ENCODE measurements around the gene PGA3.
"Not testable (repeated sequence)": the region's sequence is repeated elsewhere in the genome, so short reads cannot be mapped to it uniquely, and the experiment has no call there.

Gene PGA3

DNA sequence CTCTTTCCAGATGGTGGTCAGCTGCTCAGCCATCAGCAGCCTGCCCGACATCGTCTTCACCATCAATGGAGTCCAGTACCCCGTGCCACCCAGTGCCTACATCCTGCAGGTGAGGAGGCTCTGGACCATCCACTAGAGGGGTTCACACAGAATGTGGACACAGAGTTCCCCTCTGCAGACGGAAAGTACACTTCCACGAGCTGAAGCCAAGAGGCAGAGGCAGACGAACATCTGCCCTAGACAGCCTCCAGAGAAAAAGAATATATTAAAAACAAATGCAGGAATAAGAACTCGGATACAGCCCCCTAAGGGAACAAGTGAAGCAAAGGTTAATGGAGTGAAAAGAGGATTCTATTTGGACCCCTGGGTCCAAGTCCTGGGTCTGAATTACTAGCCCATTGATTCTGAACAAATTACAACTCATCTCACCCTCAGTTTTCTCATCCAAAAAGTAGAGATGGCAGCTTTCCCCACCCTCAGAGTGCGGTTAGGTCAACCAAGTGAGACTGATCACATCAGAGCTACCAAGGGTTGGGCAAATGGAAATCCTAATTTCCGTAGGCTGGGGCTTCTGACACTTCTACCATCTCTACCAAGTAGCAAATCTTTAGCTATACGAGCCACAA, 8.1 kb downstream of the PGA3 start:
- DNase-seq = not testable (repeated sequence)

- DNase-seq = not testable (repeated sequence)
Observed at GRCh38 chr11:61212202-61212601, 8.9 kb downstream of the PGA3 start.

- DNase-seq = not testable (repeated sequence)
Observed at GRCh38 chr11:61213711-61214324, 10.5 kb downstream of the PGA3 start.

GRCh38 chr11:61218306-61218705, 15.0 kb downstream of the PGA3 start:
- not testable (repeated sequence) for DNase-seq

GRCh38 chr11:61219016-61219415, 15.7 kb downstream of the PGA3 start:
- not testable (repeated sequence) for DNase-seq

DNA sequence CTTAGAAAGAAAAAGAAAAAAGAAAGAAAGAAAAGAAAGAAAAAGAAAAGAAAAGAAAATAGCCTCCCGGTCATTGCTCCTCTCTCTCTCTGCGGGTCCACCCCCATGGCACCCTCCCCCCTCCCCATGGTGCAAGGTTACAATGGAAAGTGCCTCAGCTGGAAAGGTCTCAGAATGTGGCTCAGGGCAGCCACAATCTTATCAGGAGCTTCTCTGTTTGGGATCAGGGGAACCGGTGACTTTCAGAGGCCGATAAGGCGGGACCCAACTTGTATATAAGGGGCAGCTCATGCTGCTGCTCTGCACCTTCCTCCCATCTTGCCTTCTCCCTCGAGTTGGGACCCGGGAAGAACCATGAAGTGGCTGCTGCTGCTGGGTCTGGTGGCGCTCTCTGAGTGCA, 18.7 kb downstream of the PGA3 start, which contains the start of gene PGA4:
Gene PGA4, plus strand, starts transcription at position 301 of the 400 bp plus-strand sequence. Its CDS starts 54 bp downstream, at position 355.
- DNase-seq = not testable (repeated sequence)

- DNase-seq = not testable (repeated sequence)
Observed at GRCh38 chr11:61222692-61223091, 19.4 kb downstream of the PGA3 start.

DNA sequence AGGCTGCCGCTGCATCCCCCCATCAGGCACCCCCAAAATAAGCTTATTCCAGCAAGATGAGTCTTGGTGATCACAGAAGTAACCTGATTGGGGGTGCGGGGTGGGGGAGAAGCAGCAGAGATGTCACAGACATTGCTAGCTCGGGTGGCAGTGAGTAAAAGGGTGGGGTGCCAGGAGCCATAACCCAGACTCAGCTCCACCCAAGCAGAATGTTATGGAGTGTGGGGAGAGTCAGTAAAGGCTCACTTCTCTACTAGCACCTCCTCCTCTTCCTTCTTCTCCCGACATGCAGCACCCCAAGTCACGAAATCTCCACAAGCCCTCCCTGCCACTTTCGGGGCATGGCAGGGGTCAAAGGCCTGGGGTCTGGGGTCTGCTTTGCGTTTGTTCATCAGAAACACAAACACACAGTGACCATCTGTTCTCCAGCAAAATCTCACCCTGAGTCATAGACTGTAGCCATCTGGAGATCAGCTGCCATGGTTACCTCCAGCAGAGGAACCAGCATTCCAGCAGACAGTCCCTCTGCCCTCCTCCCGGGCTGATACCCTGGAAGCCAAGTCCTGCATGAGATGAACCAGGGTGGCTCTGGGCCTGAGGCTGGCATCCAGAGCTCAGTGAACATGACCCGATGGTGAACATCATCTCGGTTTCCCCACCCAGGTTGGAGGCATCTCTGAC, 23.3 kb downstream of the PGA3 start:
- not testable (repeated sequence) for DNase-seq

- not testable (repeated sequence) for DNase-seq
Observed at GRCh38 chr11:61229458-61229857, 26.1 kb downstream of the PGA3 start.

- DNase-seq = not testable (repeated sequence)
Observed at GRCh38 chr11:61231033-61231432, 27.7 kb downstream of the PGA3 start.

DNA sequence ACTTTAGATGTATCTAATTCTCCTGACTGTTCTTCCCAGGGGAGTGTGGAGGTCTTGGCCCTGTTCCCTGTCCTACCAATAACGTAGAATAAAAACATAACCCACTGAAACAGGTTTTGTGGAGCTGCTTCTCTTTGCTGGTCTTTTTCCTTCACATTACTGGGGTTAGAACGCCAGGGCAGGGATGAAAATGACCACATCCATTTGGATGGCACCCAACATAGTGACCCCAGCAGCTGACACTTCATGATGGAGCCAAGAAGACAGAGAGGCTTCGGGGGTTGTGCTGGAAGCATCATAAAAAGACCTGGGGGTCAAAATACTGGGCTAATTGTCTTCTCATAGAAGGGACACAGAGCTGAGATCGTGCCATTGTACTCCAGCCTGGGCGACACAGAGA, 28.3 kb downstream of the PGA3 start:
- DNase-seq = not testable (repeated sequence)

DNA sequence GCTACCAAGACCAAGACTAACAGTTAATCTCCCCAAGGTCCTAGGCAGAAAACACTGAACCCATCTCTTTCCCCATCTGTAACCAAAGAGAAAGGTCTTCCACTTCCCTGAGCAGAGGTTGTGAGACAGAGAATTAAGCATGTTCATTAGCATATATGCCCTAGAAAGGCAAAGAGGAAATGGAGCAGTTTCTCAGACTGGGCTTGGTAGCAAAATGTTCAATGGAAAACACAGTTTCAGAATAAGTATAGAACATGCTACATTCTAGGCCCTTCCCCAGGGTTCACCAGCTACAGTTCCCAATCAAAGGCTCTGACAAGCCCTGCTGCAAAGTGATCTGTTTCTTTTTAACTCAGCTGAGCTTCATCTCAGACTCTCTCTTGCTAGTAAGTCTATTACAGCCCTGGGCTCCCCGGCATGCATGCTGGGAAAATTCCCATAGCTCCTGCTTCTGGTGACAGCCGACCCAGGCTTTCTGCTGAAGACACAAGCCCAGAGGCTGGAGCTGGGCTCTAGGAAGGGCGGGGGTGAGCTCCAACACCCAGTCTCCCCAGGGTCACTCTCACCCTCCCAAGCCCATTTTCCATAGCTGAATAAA, 29.3 kb downstream of the PGA3 start:
- not testable (repeated sequence) for DNase-seq

DNA sequence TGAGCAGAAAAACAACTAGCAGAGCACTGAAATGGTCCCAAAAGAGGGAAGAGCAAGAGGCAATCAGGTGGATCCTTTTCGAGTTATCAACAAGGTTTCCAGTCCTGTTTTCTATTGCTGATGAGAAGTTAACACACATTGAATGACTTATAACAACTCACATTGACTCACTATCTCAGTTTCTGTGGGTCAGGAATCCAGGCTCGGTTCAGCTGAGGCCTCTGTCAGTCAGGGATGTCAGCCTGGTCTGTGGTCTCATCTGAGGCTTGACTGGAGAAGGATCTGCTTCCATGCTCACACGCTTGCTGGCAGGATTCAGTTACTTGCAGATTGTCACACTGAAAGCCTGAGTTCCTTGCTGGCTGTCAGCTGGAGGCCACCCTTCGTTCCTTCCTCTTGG, 33.8 kb downstream of the PGA3 start:
- not testable (repeated sequence) for DNase-seq

DNA sequence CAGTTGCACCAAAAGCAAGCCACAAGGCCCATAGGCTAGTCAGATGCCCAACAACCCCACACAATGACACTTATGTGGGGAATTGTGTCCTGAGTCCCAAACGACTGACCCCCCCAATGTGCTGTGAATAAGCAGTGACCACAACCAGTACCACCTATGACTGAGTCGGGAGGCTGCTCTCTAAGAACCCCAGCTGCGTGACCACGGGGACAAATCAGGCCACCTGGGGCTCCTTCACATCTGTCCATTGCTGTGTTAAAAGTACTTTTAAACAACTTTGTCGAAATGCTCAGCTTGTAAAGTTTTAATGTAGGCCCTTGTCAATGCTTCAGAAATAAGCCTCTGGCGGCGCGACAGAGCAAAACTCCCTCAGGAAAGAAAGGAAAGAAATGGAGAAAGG, 37.0 kb downstream of the PGA3 start:
- DNase-seq = not testable (repeated sequence)

DNA sequence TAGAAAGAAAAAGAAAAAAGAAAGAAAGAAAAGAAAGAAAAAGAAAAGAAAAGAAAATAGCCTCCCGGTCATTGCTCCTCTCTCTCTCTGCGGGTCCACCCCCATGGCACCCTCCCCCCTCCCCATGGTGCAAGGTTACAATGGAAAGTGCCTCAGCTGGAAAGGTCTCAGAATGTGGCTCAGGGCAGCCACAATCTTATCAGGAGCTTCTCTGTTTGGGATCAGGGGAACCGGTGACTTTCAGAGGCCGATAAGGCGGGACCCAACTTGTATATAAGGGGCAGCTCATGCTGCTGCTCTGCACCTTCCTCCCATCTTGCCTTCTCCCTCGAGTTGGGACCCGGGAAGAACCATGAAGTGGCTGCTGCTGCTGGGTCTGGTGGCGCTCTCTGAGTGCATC, 37.6 kb downstream of the PGA3 start, which contains the start of gene PGA5:
Gene PGA5, plus strand, starts transcription at position 301 of the 400 bp plus-strand sequence. Its CDS starts 52 bp downstream, at position 353.
- DNase-seq = not testable (repeated sequence)

- DNase-seq = not testable (repeated sequence)
Observed at GRCh38 chr11:61241526-61241925, 38.2 kb downstream of the PGA3 start.

GRCh38 chr11:61245284-61245964, 42.1 kb downstream of the PGA3 start:
- DNase-seq = not testable (repeated sequence)

DNA sequence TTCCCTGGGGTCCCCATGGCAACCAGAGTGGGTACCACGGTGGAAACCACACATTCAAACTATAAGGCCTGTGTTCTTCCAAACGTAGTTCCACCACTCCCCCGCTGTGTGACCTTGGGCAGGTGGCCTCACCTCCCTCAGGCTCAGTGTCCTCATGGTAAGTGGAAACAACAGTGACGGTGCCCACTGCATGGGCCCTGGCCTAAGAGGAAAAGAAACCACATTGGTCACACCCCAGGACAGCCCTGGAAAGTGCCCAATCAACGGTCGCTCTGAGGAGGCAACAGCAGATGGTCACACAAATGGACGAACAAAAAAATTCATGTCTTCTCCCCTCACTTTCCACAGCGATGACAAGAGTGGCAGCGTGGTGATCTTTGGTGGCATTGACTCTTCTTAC, 44.8 kb downstream of the PGA3 start:
- DNase-seq = not testable (repeated sequence)

DNA sequence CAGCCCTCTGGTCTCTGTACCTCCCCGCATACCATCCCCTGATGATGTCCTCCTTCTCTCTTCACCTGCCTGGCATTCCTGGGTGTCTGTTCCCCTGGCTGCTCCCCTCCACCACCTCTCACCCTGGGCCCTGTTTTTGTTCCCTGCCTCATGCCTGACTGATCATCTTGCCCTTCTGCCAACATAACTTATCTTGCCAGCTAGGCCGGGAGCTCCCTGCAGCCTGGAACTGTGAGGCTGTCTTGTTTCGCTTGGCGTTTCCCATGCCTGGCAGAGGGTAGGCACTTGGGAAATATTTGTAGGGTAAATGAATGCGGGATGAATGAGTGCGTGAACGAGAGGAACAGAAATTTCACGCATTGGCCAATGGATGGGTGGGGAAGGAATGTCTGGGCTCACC, 45.9 kb downstream of the PGA3 start:
- not testable (repeated sequence) for DNase-seq

DNA sequence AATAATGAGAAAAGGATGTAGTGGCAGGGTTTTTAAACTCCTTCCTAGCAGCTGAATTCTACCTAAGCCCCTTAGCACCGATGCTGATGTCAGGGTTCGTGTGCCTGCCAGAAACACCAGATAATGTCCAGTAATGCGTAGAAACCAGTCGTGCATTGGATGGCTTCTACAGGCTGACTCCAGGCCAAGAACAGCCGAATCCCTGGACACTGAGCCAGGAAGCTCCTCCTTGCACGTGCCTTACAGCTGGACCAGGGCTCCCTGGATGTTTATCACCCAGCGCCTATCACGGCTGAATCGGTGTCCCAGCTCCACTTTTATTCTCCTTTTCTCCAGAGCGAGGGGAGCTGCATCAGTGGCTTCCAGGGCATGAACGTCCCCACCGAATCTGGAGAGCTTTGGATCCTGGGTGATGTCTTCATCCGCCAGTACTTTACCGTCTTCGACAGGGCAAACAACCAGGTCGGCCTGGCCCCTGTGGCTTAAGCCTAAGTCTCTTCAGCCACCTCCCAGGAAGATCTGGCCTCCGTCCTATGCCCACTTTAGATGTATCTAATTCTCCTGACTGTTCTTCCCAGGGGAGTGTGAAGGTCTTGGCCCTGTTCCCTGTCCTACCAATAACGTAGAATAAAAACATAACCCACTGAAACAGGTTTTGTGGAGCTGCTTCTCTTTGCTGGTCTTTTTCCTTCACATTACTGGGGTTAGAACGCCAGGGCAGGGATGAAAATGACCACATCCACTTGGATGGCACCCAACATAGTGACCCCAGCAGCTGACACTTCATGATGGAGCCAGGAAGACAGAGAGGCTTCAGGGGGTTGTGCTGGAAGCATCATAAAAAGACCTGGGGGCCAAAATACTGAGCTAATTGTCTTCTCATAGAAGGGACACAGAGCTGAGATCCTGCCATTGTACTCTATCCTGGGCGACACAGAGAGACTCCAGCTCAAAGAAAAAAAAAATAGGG, 47.8 kb downstream of the PGA3 start:
- DNase-seq = not testable (repeated sequence)

GRCh38 chr11:61252332-61252731, 49.0 kb downstream of the PGA3 start:
- DNase-seq = not testable (repeated sequence)

All from activated T-cell treated with anti-CD3 and anti-CD28 coated beads, Interleukin-2, amount 50 U/mL, for 1 hour (primary cell).